Measurements from ENCODE around the gene BRICD5.

DNA sequence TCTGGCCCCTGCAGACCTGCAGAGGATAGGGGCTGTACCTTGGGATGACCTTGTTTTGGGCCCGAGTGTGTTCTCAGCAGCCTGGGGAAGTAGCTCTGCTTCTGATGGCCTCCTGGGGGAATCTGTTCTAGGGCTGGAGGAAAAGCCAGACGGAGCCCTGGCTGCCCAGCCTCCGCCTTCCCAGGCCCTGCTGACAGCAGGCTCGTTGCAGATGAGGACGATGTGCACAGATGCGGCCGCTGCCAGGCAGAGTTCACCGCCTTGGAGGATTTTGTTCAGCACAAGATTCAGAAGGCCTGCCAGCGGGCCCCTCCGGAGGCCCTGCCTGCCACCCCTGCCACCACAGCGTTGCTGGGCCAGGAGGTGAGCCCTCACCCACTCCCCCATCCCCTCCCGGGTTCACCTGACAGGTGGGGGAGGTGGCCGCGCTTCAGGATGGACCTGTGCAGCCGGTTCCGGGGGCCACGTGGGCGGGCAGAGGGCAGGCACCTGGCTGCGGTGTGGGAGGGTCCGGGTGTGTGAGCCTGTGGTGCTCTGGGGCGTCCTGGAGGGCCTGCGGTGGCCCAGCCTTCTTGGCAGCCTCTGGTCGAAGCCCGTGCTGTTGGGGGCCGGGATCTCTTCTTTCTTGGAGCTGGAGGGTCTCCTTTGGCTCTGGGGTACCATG lies 17.6 kb upstream of the BRICD5 start:
- TF ChIP-seq POLR2AphosphoS5 (IDR thresholded peaks at IDR 0.05; ENCODE audit: low read depth, low read length) (no peak), POLR2A (IDR thresholded peaks at IDR 0.05; ENCODE audit: low read depth, low read length) (no peak), PAX5 (IDR thresholded peaks at IDR 0.05; ENCODE audit: insufficient read depth, low read length, severe bottlenecking) (no peak)

Data from GM12891 (cell line).